ENCODE measurements around the gene NGLY1. TPM values are rescaled to one million over a fixed set of nuclear protein-coding genes. Genes with fewer than 3 reads are reported as not detected.

The NGLY1 gene
- total RNA-seq, 1 donor from 2014 or later: 25.2 TPM

DNA sequence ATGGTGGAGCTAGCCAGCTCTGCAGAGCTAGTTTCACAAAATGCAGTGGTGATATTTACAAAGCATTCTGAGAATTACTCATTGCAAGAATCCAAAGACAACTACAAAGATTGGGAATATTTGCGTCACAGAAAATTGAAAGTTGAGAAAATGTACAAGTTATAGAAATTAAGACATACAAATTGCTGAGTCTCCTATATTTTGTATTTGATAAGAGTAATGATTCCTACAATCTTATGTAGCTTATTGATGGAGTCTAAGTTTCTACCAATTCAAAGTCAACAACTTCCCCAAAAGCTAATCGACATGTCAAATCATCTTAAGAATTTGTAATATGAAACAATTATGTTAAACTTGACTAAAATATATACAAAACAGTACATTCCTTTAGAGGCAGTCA lies 72.2 kb downstream of the NGLY1 start:
- DNase-seq (ENCODE audit: low read depth in 2 of 2): no peak

DNA sequence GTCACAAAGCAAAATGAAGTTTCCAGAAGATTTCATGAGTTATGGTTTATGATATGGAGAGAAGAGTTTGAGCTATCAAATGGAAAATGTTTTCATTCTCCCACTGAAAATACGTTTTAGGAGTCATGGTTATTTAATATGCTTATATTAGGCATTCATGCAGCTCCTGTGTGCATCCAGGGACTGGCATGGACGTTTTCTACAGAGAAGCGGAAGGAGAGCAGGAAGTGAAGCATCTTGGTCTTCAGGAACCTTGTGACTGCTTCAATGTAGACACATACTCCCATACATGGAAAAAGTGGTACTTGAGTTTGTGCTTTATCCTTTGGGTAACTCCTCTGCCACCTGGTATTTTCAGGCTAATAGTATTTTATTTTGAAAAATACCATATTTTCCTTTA lies 75.2 kb downstream of the NGLY1 start:
- no peak for DNase-seq (ENCODE audit: low read depth in 2 of 2)

DNA sequence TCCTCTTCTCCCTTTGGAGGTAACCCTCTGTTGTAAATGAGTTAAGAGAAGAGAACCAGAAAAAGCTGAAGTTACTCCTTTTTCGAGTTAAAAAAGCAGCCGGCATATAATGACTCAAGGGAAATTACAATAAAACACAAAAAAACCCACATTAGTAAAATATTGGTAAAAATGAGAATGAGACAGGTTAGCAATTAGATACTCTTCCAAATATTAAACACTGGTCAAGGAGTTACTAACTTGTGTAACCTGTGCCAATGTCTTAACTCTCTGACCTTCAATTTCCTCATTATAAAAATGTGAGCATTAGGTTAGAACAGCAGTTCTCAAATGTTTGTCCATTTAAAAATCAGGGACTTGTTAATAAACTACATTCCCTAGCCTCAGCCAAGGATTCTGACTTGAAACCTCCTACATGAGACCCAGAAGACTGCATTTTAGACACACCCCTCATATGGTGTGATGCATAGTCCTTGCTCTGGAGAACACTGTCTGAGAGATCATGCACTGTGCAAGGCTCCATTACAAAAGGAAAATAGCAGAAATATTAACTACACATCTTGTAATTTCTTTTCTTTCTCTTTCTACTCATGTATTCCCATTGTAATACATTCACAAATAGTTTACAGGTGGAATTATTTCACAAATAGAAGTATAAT lies 75.8 kb downstream of the NGLY1 start:
- no peak for DNase-seq (ENCODE audit: low read depth in 2 of 2)

DNA sequence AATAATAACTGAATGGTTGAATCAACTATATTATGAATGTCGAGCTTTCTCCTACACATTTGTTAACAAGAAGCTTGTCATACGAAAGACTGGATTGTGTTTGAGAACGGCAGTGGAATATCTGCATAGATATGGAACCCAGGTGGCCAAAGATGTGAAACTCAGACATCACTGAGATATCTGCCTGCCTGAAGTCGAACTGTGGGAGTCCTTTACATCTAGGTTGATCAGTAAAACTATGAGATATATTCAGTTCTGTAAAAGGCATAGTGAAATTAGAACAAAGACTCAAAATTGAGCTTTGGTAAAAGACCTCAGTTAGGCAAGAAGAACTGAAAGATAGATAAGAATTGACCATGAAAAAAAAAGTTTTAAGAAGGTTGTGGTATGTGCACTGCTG lies 77.0 kb downstream of the NGLY1 start:
- DNase-seq (ENCODE audit: low read depth in 2 of 2): no peak

DNA sequence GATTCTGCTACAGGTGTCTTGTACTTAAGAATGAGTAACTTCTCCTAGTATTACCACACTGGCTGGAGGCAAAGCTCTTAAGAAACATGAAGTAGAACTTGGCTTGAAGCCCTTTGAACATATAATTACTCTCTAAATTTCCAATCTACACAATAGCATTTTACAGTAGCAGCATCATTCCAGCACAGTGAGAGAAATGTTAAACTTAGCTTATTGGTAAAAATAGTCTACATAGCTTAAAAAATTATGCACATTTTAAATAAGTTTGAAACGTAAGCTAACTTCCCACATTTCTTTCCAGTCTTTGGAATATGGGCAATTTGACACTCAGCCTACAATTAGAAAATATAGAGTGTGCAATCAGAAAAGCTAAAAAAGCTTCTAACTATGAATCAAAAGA lies 85.7 kb downstream of the NGLY1 start:
- DNase-seq (ENCODE audit: low read depth in 2 of 2): no peak

DNA sequence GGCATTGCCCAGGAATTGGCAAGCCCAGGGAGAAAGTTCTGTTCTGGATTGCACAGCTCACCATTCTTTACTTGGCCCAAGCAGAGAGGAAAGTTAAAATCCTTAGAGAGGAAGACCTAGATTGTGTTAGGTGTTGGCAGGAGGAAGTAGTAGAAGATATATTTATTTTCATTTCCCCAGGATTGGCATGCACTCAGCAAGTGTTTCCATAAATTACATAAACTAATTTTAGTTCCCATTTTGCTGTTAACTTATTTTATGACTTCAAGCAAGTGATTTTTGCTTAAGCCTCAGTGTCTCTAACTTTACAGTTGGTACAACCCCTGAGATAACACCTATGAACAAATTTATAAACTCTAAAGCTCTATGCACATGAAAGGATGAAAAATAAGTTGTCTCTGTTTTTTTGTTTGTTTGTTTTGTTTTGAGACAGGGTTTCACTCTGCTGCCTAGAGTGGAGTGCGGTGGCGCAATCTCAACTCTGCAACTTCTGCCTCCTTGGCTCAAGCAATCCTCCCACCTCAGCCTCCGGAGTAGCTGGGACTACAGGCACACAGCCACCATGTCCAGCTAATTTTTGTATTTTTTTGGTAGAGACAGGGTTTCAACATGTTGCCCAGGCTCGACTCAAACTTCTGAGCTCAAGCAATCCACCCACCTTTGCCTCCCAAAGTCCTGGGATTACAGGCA lies 87.4 kb downstream of the NGLY1 start:
- DNase-seq (ENCODE audit: low read depth in 2 of 2): no peak

DNA sequence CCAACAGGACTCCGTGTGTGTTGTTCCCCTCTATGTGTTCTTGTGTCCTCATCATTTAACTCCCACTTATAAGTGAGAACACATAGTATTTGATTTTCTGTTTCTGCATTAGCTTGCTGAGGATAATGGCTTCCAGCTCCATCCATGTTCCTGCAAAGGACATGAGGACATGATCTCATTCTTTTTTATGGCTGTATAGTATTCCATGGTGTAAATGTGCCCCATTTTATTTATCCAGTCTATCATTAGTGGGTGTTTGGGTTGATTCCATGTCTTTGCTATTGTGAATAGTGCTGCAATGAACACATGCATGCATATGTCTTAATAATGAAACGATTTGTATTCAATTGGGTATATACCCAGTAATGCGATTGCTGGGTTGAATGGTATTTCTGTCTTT lies 90.0 kb downstream of the NGLY1 start:
- no peak for DNase-seq (ENCODE audit: low read depth in 2 of 2)

DNA sequence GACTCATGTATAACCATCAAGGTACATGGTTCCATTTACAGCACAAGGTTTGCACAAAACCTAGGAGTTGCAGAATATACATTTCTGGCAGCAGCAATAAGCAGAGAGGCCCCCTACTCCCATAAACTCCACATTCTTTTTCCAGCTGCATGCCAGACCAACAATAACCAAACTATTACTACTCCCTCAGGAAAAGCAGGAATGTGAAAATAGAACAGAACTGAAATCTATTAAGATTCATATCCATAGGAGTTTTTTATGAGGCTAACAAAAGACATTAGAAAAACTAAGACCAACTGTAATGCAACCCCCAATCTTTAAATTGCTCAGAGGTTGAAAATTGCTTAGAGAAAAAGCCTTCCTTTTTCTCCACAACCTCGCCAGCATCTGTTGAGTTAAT lies 90.9 kb downstream of the NGLY1 start:
- DNase-seq (ENCODE audit: low read depth in 2 of 2): no peak

DNA sequence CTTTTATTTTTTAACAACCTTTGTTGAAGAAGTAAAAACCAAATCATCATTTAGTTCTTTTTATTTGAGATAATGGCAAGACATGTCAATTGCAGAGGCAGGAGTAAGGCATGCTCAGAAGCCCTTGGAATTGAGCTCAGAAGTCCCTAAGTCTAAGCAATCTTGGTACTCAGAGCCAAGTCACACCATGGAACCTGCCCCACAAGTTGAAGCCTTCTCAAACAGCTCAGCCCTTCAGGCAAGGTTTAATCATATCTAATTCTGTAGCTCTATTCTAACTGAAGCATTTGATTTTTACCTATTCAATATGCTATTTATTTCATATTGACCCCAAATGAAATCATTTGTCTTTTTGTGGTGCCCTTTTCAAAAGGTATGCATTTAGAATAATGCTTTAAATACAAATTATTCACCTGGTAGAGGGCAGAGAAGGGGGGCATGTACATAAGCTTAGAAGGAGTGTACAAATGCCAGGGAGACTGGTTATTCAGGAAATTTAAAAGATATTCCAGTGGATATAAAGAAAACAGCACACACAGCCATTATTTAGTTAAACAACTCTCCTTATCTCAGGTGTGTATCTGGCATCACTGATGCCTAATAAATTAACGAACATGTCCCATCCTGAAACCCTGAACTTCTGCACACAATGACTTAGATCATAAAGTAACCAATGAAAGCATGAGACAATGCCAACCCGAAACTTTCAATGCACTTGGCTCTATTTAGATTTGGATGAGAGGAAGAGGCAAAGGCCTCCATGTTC lies 92.3 kb downstream of the NGLY1 start:
- DNase-seq (ENCODE audit: low read depth in 2 of 2): no peak

DNA sequence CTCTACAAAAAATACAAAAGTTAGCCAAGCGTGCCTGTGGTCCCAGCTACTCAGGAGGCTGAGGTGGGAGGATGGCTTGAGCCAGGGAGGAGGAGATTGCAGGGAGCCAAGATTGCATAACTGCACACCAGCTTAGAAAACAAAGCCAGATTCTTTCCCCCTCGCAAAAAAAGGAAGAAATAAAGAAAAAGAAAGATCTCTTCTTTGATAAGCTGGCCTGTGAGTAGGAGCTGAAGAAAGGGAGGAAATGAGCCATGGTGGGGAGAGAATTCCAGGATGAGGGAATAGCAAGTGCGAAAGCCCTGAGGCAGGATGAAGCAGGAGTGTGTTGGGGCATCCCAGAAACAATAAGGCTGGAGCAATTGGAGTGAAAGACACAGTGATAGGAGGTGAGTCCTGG lies 94.0 kb downstream of the NGLY1 start:
- DNase-seq (ENCODE audit: low read depth in 2 of 2): peak in 1 of 2 donors; percentile 37

DNA sequence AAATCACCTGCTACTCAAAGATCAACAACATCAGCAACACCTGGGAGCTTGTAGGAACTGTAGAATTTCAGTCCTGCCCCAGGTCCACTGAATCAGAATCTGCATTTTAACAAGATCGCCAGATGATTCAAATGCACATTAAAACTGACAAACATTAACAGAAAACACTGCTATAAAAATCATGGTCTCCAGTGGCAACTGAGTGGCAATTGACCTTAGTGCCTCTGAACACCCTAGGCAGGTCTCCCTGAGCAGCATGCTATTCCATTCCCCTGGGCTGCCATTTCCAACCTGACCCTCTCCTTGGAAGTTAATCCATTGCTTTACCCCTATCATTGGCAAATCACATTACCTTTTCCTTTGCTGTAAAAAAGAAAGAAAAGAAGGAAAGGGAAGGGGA lies 95.5 kb downstream of the NGLY1 start:
- DNase-seq (ENCODE audit: low read depth in 2 of 2): no peak

DNA sequence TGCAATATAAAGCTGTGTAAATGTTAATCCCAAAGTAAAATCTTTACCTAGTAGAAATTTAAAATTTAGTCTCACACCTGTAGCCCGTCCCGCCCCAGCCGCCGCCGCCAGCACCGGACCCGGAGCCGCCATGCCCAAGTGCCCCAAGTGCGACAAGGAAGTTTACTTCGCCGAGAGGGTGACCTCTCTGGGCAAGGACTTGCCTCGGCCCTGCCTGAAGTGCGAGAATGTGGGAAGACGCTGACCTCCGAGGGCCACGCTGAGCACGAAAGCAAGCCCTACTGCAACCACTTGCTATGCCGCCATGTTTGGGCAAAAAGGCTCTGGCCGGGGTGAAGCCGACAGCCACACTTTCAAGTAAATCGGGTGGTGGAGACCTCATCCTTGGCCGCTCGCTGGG lies 96.5 kb downstream of the NGLY1 start:
- no peak for DNase-seq (ENCODE audit: low read depth in 2 of 2)

DNA sequence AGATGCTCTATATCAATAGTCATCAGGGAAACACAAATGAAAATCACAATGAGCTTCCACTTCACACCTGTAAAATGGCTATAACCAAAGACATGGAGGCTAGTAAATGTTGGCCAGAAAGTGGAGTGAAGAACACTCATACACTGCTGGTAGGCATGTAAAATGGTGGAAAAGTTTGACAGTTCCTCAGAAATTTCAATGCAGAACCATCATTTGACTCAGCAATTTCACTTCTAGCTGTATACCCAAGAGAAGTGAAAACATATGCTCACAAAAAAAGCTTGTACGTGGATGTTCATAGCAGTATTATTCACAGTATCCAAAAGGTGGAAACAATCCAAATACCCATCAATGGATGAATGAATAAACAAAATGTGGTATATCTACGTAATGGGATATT lies 99.4 kb downstream of the NGLY1 start:
- DNase-seq (ENCODE audit: low read depth in 2 of 2): no peak

DNA sequence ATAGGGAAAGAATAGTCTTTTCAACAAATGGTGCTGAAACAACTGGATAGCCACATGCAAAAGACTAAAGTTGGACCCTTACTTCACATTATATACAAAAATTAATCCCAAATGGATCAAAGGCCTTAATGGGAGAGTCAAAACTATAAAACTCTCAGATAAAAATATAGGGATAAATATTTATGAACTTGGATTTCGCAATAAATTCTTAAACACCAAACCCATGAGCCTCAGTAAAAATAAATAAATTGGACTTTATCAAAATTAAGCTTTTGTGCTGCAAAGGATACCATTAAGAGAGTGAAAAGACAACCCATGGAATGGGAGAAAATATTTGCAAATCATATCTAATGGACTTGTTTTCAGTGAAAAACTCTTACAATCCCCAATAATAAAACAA lies 99.8 kb downstream of the NGLY1 start:
- DNase-seq (ENCODE audit: low read depth in 2 of 2): no peak

DNA sequence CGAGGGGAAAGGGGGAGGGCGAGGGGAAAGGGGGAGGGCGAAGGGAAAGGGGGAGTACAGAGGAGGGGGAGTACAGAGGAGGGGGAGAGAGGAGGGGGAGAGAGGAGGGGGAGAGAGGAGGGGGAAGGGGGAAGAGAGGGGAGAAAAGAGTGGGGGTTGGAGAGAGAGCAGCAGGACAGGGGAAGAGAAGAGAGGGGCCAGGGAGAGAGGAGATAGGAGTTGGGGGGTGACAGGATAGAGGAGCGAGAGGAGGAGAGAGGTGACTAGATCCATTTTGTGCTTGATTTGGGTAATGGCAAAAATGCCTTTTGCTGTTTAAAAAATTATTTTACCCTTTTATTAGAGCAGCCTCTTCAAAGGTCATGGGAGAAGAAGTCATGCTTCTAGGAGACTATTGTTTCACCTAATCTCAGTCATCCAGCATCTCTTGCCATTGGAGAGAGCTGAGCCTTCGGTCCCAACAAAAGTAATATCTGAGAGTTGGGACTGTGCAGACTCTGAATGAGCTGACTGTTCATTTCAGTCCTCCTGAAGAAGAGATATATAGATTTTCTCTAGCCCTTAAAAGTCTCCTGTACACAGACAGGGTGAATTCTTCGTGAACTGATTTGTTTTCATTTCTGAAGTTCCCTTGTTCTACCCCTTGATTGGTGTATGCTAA lies 103.5 kb downstream of the NGLY1 start:
- no peak for DNase-seq (ENCODE audit: low read depth in 2 of 2)

DNA sequence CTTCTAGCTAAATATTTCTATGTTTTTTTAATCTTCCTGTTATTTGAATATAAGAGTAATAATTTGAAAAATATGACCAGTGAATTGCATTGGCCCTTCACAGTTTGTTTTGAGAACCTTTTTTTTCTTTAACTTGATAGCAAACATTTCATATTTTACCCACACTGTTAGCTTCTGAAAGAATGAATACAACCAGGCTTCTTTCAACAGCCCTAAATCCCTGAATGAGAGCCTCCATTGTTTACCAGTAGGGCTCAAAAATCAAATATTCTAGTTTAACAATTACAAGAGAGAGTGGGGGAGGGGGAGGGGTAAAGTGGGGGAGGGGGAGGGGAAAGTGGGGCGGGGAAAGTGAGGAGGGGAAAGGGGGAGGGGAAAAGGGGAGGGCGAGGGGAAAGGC lies 104.1 kb downstream of the NGLY1 start:
- no peak for DNase-seq (ENCODE audit: low read depth in 2 of 2)

DNA sequence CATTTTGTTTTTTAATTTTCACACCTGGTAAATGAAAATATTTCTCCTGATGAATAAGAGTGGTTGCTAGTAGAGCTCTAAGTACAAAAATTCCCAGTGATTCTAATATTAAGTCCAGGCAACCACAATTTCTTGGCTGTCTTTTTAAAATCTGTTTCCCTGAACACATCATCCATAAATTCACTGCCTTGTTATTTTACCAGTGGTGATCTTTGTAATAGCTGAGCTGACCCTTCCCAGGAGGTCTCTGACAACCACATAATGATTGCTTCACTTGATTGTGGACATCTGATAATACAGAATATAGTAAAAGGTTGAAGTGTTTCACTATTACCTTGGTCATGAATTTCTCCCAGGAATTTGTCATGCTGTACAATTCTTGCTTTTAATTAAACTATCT lies 104.7 kb downstream of the NGLY1 start:
- no peak for DNase-seq (ENCODE audit: low read depth in 2 of 2)

DNA sequence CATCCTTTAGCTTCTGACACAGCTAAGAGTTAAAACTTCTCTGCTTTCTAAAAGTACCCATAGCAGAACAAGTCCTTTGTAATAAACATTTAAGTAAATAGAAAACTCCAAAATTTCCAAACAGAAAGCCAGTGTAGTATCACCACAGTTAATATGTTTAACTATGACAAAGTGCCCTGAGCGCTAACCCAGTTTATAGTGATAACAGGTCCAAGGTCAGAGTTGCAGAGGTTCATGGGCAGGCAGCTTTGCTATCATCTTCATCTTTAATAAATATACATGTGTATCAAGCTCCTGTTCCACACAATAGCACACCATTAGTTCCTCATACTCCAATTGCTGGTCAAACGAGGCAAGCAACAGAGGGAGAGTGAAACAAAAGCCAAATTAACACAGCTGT lies 106.1 kb downstream of the NGLY1 start:
- no peak for DNase-seq (ENCODE audit: low read depth in 2 of 2)

DNA sequence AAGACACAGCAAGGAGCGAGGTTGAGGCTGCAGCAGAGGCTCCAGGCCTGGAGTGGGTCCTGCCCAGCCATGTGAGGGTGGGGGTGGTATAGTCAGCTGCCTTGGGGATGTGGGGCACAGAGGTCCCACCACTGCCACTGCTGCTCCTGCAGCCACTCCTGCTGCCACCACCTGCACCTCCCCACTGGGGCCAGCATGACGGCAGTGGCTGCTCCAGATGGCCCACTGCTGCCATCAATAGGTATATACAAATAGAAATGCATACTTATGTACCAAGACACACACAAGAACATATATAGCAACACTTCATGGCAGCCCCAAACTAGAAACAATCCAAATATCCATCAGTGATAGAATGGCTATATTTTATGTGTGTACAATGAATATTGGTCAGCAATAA lies 108.6 kb downstream of the NGLY1 start:
- DNase-seq (ENCODE audit: low read depth in 2 of 2): no peak

DNA sequence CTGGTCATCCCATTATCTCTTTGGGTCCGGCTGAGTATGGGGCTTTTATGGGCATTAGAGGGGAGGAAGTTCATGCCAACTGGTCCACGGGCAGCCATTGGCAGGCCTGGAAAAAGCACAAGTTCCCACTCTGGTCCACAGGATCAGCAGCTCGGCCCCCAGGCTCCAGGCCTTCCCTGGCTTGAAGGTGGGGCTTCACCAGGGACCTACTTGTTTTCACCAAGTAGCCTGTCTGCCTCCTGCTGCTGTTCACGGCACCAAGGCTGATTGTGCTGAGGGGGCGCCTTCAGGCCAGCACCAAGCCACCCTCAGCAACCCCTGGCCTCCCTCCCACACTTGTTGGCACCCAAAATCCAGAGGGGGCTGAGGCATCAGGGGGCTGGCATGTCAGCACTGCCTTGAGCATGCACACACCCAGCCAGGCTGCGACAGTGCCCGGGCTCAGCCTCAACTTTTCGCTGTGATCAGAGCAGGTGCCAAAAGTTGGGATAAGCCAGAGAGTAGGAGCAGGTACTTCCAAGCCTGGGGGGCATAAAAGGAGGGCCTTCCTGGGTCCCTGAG lies 109.4 kb downstream of the NGLY1 start:
- DNase-seq (ENCODE audit: low read depth in 2 of 2): no peak

Data from lung microvascular endothelial cell (primary cell).